Spinal cord (tissue), 10 donors: ENCODE data around the gene FMN1. TPM values are rescaled to one million over a fixed set of nuclear protein-coding genes. Genes with fewer than 3 reads are reported as not detected.

Source experiments
- DNase-seq, 6 donors: peaks; one replicate each; pipeline versions ENCODE4 v3.0.0 to v3.0.0-alpha.2; 2013 to 2015; ENCODE audit warnings: low spot score in 6 of 6, low read depth in 4 of 6
- H3K27ac ChIP-seq: one replicate; pipeline ENCODE4 v1.5.1; 2013; ENCODE audit warnings: low read depth, low read length, control low read depth
- H3K27me3 ChIP-seq: one replicate; pipeline ENCODE4 v1.6.1; 2013; ENCODE audit warnings: low read length; ENCODE audit not compliant: control insufficient read depth, insufficient read depth
- H3K36me3 ChIP-seq: one replicate; pipeline ENCODE4 v1.6.1; 2013; ENCODE audit warnings: low read length; ENCODE audit not compliant: control insufficient read depth, insufficient read depth
- H3K4me1 ChIP-seq: one replicate; pipeline ENCODE4 v1.6.1; 2013; ENCODE audit warnings: low read length; ENCODE audit not compliant: control insufficient read depth, insufficient read depth
- H3K4me3 ChIP-seq: one replicate; pipeline ENCODE4 v1.5.1; 2013; ENCODE audit warnings: low read depth, low read length, control low read depth
- H3K9me3 ChIP-seq: one replicate; pipeline ENCODE4 v1.6.1; 2013; ENCODE audit warnings: low read length; ENCODE audit not compliant: control insufficient read depth, insufficient read depth
- WGBS: methylation state at CpG from one replicate; pipeline ENCODE4 v1.1.5; 2013; ENCODE audit warnings: missing lambda C conversion rate; ENCODE audit not compliant: insufficient coverage; 5-methylcytosine and 5-hydroxymethylcytosine counted together
- polyA plus RNA-seq, 2 donors: library from polyadenylated mRNA; unstranded; fragments of 120-200 nt; gene quantifications; one replicate each; pipeline ENCODE4 v1.2.1, GENCODE V29; 2013; ENCODE audit not compliant: insufficient read length in 2 of 2
- total RNA-seq, 2 donors: library from RNA; depleted of rRNA in 1 of 2; stranded (reverse); fragments of 120-200 nt in 1 of 2; fragments of >200 nt in 1 of 2; gene quantifications; one replicate each; pipeline versions ENCODE4 v1.2.3 to v1.2.4, GENCODE V29; 2013 to 2014
- donor health status: healthy.

The FMN1 gene
- total and polyA plus RNA-seq, 4 donors = 1.00 to 5.7 (median 2.8) TPM

GRCh38 chr15:32944431-32944830 lies 250.1 kb downstream of the FMN1 start:
- Histone ChIP-seq H3K36me3 (no peaks in the 10 kb centered on the region), H3K9me3 (no peaks in the 10 kb centered on the region), H3K4me3 (no peak overlapping the region), H3K27me3 (no peaks in the 10 kb centered on the region), H3K27ac (no peak overlapping the region), H3K4me1 (no peaks in the 10 kb centered on the region)
- WGBS = 58% methylated on average over 2 of the region's 3 CpGs
- peak in 1 of 6 donors; percentile 74 for DNase-seq

GRCh38 chr15:32943711-32944110 lies 250.8 kb downstream of the FMN1 start:
- Histone ChIP-seq H3K4me1 (no peaks in the 10 kb centered on the region), H3K4me3 (no peak overlapping the region), H3K27me3 (no peaks in the 10 kb centered on the region), H3K36me3 (no peaks in the 10 kb centered on the region), H3K27ac (no peak overlapping the region), H3K9me3 (no peaks in the 10 kb centered on the region)
- DNase-seq = no peak
- 100% methylated on average over 1 of the region's 3 CpGs for WGBS

- 60% methylated on average over 1 of the region's 2 CpGs for WGBS
- Histone ChIP-seq H3K9me3 (no peaks in the 10 kb centered on the region), H3K4me3 (no peak overlapping the region), H3K36me3 (no peaks in the 10 kb centered on the region), H3K4me1 (no peaks in the 10 kb centered on the region), H3K27me3 (no peaks in the 10 kb centered on the region), H3K27ac (no peak overlapping the region)
- peak in 1 of 6 donors; percentile 73 for DNase-seq
Observed at GRCh38 chr15:32942401-32942841, 252.1 kb downstream of the FMN1 start.

GRCh38 chr15:32941823-32942222 lies 252.7 kb downstream of the FMN1 start:
- H3K27ac ChIP-seq = no peak overlapping the region
- no peak for DNase-seq
- WGBS = 57% methylated on average over 5 of the region's 6 CpGs

GRCh38 chr15:32936976-32937375 lies 257.5 kb downstream of the FMN1 start:
- no peaks in the 10 kb centered on the region for H3K9me3 ChIP-seq
- no peaks in the 10 kb centered on the region for H3K4me1 ChIP-seq
- H3K4me3 ChIP-seq = no peak overlapping the region
- H3K27me3 ChIP-seq = no peaks in the 10 kb centered on the region
- 94% methylated on average over 4 of the region's 4 CpGs for WGBS
- H3K27ac ChIP-seq = no peak overlapping the region
- H3K36me3 ChIP-seq = no peaks in the 10 kb centered on the region
- DNase-seq = no peak

More at GRCh38 chr15:32941823-32942222, 252.7 kb downstream of the FMN1 start:
- Histone ChIP-seq H3K9me3 (no peaks in the 10 kb centered on the region), H3K4me3 (no peak overlapping the region), H3K36me3 (no peaks in the 10 kb centered on the region), H3K27me3 (no peaks in the 10 kb centered on the region), H3K4me1 (no peaks in the 10 kb centered on the region)

- Histone ChIP-seq H3K4me3 (no peak overlapping the region), H3K9me3 (no peaks in the 10 kb centered on the region), H3K36me3 (no peaks in the 10 kb centered on the region), H3K27ac (no peak overlapping the region), H3K27me3 (no peaks in the 10 kb centered on the region), H3K4me1 (no peaks in the 10 kb centered on the region)
- no peak for DNase-seq
- WGBS = no CpG with 5 or more reads among the region's 1 CpG
Observed at GRCh38 chr15:32936283-32936918, 258.1 kb downstream of the FMN1 start.

GRCh38 chr15:32935139-32935538 lies 259.4 kb downstream of the FMN1 start:
- Histone ChIP-seq H3K27me3 (no peaks in the 10 kb centered on the region), H3K4me3 (no peak overlapping the region), H3K27ac (no peak overlapping the region), H3K36me3 (no peaks in the 10 kb centered on the region), H3K4me1 (no peaks in the 10 kb centered on the region), H3K9me3 (no peaks in the 10 kb centered on the region)
- DNase-seq = no peak
- WGBS = 93% methylated on average over 3 of the region's 5 CpGs

- no peak overlapping the region for H3K27ac ChIP-seq
- no peaks in the 10 kb centered on the region for H3K9me3 ChIP-seq
- H3K4me3 ChIP-seq = no peak overlapping the region
- H3K27me3 ChIP-seq = no peaks in the 10 kb centered on the region
- no peaks in the 10 kb centered on the region for H3K36me3 ChIP-seq
- DNase-seq = no peak
- WGBS = no CpG with 5 or more reads among the region's 1 CpG
- H3K4me1 ChIP-seq = no peaks in the 10 kb centered on the region
Observed at GRCh38 chr15:32933236-32933635, 261.3 kb downstream of the FMN1 start.

GRCh38 chr15:32928876-32929275 lies 265.6 kb downstream of the FMN1 start:
- WGBS = 100% methylated on average over 1 of the region's 3 CpGs
- no peak for DNase-seq
- H3K36me3 ChIP-seq = no peaks in the 10 kb centered on the region
- H3K9me3 ChIP-seq = no peaks in the 10 kb centered on the region
- H3K27me3 ChIP-seq = no peaks in the 10 kb centered on the region
- H3K4me3 ChIP-seq = no peak overlapping the region
- no peak overlapping the region for H3K27ac ChIP-seq
- H3K4me1 ChIP-seq = no peaks in the 10 kb centered on the region

GRCh38 chr15:32927124-32927523 lies 267.4 kb downstream of the FMN1 start:
- H3K4me1 ChIP-seq = no peaks in the 10 kb centered on the region
- 78% methylated on average over 4 of the region's 4 CpGs for WGBS

More at GRCh38 chr15:32927124-32927523, 267.4 kb downstream of the FMN1 start:
- Histone ChIP-seq H3K4me3 (no peak overlapping the region), H3K27ac (no peak overlapping the region), H3K36me3 (no peaks in the 10 kb centered on the region), H3K9me3 (no peaks in the 10 kb centered on the region), H3K27me3 (no peaks in the 10 kb centered on the region)
- no peak for DNase-seq
